GM18858 (cell line): ENCODE data around the gene KLC3.
A peak's percentile ranks its signal among the peaks of the same experiment; 100 is the strongest.

Source experiments
- ATAC-seq: cut with Tn5 transposase; IDR thresholded peaks from one replicate; pipeline ENCODE4 v1.9.1; 2021; ENCODE audit not compliant: unreplicated experiment

The KLC3 gene

GRCh38 chr19:45370410-45371204 lies 30.1 kb downstream of the KLC3 start, which contains the start of gene ERCC2:
ERCC2 (minus strand) TSS chr19:45370573; CDS start chr19:45370540, 33 bp downstream.
- ATAC-seq = peak; percentile 75

- no peak for ATAC-seq
Observed at GRCh38 chr19:45376045-45376724, 35.6 kb downstream of the KLC3 start.

- ATAC-seq = no peak
Observed at GRCh38 chr19:45380107-45380506, 39.6 kb downstream of the KLC3 start.

- ATAC-seq = no peak
Observed at GRCh38 chr19:45382426-45382825, 41.9 kb downstream of the KLC3 start.

- no peak for ATAC-seq
Observed at GRCh38 chr19:45385392-45386221, 45.1 kb downstream of the KLC3 start.

- ATAC-seq = no peak
Observed at GRCh38 chr19:45391346-45391745, 50.8 kb downstream of the KLC3 start.

- ATAC-seq = no peak
Observed at GRCh38 chr19:45391871-45392665, 51.5 kb downstream of the KLC3 start.

- ATAC-seq = no peak
Observed at GRCh38 chr19:45395821-45396617, 55.5 kb downstream of the KLC3 start.

- no peak for ATAC-seq
Observed at GRCh38 chr19:45400192-45400591, 59.6 kb downstream of the KLC3 start.
